Measurements from ENCODE around the gene ZNF888. TPM values are rescaled to one million over a fixed set of nuclear protein-coding genes. Genes with fewer than 3 reads are reported as not detected.
A peak's percentile ranks its signal among the peaks of the same experiment; 100 is the strongest.
"Not testable (repeated sequence)": the region's sequence is repeated elsewhere in the genome, so short reads cannot be mapped to it uniquely, and the experiment has no call there.

The ZNF888 gene
- total RNA-seq, 2 donors from 2014 or later, result 5.9 to 8.0 TPM

DNA sequence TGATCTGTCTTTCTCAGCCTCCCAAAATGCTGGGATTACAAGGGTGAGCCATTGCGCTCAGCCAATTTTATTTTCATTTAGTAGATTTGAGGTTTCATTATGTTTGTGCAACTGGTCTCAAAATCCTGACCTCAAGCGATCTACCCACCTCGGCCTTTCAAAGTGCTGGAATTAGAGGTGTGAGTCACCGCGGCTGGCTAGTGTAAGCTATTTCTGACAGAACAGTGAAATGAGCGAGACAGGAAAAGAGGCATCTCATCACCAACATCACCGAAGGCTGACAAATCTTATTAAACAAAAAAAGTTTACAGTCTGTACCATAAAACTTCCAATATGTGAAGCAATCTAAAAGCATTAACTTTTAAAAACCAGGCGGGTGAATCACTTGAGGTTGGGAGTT is 12.2 kb upstream of the ZNF888 start:
- peaks cover 20 to 55% of the 10 kb centered on the region in 2 donors for H3K36me3 Mint-ChIP-seq (ENCODE audit: insufficient read depth in 2 of 2)
- ATAC-seq (replicated peaks in 1 of 2) (no peak), DNase-seq (peak in 1 of 2 donors; percentile 7)
- H3K27me3 Mint-ChIP-seq (ENCODE audit: low read depth), result no peaks in the 10 kb centered on the region
- peaks cover 8 to 9% of the 10 kb centered on the region in 2 donors for H3K9me3 Mint-ChIP-seq
- H3K4me1 Mint-ChIP-seq (ENCODE audit: low read depth), result peaks cover 27% of the 10 kb centered on the region
- no peak overlapping the region for H3K4me3 Mint-ChIP-seq
- H3K27ac Mint-ChIP-seq, result no peak overlapping the region

DNA sequence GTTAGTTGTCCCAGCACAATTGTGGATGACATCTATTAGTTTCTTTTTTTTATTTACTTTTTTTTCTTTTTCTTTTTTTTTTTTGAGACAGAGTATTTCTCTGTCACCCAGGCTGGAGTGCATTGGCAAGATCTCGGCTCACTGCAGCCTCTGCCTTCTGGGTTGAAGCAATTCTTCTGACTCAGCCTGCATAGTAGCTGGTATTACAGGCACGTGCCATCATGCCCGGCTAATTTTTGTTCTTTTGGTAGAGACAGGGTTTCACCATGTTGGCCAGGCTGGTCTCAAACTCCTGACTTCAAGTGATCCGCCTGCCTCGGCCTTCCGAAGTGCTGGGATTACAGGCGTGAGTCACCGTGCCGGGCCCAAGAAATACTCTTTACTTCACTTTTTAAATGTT is 1.4 kb upstream of the ZNF888 start:
- not testable (repeated sequence) for H3K4me3 Mint-ChIP-seq; DNase-seq; H3K27ac Mint-ChIP-seq; H3K9me3 Mint-ChIP-seq; ATAC-seq (replicated peaks in 1 of 2); H3K27me3 Mint-ChIP-seq (ENCODE audit: low read depth)
- Mint-ChIP-seq H3K36me3 (ENCODE audit: insufficient read depth in 2 of 2) (peaks cover 16 to 28% of the 10 kb centered on the region in 2 donors), H3K4me1 (ENCODE audit: low read depth) (peaks cover 29% of the 10 kb centered on the region)

DNA sequence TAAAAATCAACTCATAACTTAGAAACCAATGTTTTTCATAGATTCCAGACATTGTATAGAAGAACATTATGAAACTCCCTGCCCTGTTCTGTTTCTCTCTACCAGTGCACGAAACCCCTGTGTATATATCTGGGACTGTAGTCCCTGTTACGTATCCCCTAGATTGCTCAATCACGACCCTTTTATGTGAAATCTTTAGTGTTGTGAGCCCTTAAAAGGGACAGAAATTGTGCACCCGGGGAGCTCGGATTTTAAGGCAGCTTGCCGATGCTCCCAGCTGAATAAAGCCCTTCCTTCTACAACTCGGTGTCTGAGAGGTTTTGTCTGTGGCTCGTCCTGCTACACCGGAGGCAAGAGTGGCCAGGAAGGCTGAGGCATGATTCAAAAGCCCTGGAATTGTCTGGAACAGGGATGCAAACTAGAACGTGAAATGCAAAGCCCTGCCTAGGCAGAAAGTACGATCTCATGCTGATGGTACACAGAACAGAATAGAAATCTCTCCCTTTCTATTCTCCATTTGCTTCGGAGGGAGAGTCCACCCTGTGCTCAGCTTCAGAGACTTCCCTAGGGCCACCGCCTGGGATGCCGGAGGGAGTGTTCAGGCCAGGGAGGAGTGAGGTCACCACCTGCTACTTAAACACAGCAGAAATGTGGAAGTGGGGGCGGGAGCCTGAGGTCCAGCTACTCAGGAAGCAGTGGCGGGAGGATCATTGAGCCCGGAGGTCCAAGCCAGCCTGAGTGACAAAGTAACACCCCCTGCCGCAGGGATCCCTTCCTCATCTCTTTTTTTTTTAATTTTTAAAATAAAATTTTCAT is 758 bp upstream of the ZNF888 start:
- DNase-seq (no peak), ATAC-seq (replicated peaks in 1 of 2) (peak; percentile 9 to 17)
- Mint-ChIP-seq H3K27me3 (ENCODE audit: low read depth) (no peaks in the 10 kb centered on the region), H3K4me3 (peak overlapping the region; percentile 86 to 88), H3K27ac (no peak overlapping the region), H3K36me3 (ENCODE audit: insufficient read depth in 2 of 2) (peaks cover 14 to 21% of the 10 kb centered on the region in 2 donors), H3K4me1 (ENCODE audit: low read depth) (peaks cover 29% of the 10 kb centered on the region), H3K9me3 (peaks cover 2 to 3% of the 10 kb centered on the region in 2 donors)

DNA sequence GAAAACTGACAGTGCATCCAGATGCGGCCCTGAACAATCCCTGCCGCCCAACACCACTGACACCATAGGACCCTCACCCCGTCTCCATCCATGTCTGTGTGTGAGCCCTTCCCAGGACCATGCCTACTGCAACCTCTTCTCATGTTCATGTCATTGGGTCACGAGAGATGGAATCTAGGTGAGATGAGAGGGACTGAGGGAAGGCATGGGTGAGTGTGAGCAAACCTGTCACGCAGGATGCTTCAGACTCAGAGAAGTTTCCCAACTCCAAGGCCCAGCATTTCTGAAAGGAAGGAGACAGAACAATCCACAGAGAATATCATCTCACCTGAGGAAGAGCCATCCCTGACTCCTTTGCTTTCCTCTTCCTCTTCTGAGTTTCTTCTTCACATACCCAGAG is 5.7 kb downstream of the ZNF888 start:
- DNase-seq, result no peak
- H3K27me3 Mint-ChIP-seq (ENCODE audit: low read depth), result no peaks in the 10 kb centered on the region
- peaks cover 19% of the 10 kb centered on the region for H3K4me1 Mint-ChIP-seq (ENCODE audit: low read depth)
- peaks cover 2 to 3% of the 10 kb centered on the region in 2 donors for H3K9me3 Mint-ChIP-seq
- ATAC-seq (replicated peaks in 1 of 2), result no peak
- H3K27ac Mint-ChIP-seq, result no peak overlapping the region
- H3K4me3 Mint-ChIP-seq, result no peak overlapping the region
- peaks cover 24 to 45% of the 10 kb centered on the region in 2 donors for H3K36me3 Mint-ChIP-seq (ENCODE audit: insufficient read depth in 2 of 2)

DNA sequence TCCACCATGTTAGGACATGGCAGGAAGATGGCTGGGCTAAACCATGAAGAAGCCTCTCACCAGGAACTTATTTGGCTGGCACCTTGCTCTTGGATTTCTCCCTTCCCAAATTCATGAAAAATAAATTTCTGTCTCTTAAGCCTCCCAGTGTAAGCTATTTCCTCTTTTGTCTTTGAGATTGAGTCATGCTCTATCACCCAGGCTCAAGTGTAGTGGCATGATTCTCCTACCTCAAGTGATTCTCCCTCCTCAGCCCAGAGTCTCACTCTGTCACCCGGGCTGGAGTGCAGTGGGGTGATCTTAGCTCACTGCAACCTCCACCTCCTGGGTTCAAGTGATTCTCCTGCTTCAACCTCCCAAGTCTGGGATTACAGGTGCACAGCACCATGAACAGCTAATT is 12.6 kb downstream of the ZNF888 start:
- DNase-seq, result no peak
- Mint-ChIP-seq H3K27me3 (ENCODE audit: low read depth) (no peaks in the 10 kb centered on the region), H3K27ac (no peak overlapping the region), H3K36me3 (ENCODE audit: insufficient read depth in 2 of 2) (peaks cover 39 to 72% of the 10 kb centered on the region in 2 donors), H3K9me3 (peaks cover 11 to 20% of the 10 kb centered on the region in 2 donors), H3K4me1 (ENCODE audit: low read depth) (no peaks in the 10 kb centered on the region), H3K4me3 (no peak overlapping the region)
- ATAC-seq (replicated peaks in 1 of 2), result no peak

DNA sequence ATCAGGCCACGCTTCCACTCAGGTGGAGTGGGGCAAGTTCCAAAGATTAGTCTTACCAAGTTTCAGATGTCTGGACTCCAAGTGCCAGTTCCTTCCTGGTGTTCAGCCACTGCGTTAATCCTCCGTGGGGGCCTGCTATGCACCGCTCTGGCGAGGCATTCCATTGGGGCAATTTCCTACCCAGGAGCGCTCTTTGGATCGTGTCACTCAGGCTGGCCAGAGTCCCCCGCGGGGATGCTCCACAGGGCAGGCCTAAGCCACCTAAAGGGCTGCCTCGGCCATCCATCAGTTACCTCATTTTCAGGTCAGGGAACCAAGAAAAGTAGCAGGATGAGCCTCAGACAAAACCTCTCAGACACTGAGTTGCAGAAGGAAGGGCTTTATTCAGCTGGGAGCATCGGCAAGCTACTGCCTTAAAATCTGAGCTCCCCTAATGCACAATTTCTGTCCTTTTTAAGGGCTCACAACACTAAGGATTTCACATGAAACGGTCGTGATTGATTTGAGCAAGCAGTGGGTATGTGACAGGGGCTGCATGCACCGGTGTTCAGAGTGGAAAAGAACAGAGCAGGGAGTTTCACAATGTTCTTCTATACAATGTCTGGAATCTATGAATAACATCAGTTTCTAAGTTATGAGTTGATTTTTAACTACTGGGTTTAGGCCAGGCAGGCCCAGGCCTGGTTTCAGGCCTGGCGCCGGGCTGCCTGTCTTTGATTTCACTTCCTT is 19.0 kb downstream of the ZNF888 start:
- Mint-ChIP-seq H3K36me3 (ENCODE audit: insufficient read depth in 2 of 2) (peaks cover 23 to 37% of the 10 kb centered on the region in 2 donors), H3K9me3 (peaks cover 10 to 20% of the 10 kb centered on the region in 2 donors)
- DNase-seq; H3K4me1 Mint-ChIP-seq (ENCODE audit: low read depth); H3K27me3 Mint-ChIP-seq (ENCODE audit: low read depth); H3K4me3 Mint-ChIP-seq; ATAC-seq (replicated peaks in 1 of 2); H3K27ac Mint-ChIP-seq: not testable (repeated sequence)

DNA sequence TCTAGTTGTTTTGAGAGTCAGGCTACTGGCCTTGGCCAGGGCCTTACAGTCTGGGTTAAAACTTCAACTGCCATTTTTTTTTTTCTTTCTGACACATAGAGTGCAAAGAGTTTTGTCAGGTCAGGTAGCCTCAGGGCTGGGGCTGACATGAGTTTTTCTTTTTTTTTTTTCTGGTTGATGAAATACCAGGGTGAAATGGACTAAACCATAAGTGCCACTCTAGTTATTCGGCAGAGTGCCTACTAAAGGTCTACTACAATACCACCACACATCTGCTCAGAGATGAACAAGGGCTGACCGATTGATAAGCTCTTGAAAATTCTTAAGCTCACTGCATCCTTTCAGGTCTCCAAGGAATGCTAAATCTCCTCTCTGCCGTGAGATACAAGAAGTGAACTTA is 21.4 kb downstream of the ZNF888 start:
- H3K4me3 Mint-ChIP-seq, result no peak overlapping the region
- peaks cover 9% of the 10 kb centered on the region for H3K4me1 Mint-ChIP-seq (ENCODE audit: low read depth)
- DNase-seq (no peak), ATAC-seq (replicated peaks in 1 of 2) (no peak)
- H3K27me3 Mint-ChIP-seq (ENCODE audit: low read depth), result no peaks in the 10 kb centered on the region
- peaks cover 8 to 18% of the 10 kb centered on the region in 2 donors for H3K9me3 Mint-ChIP-seq
- H3K27ac Mint-ChIP-seq, result no peak overlapping the region
- peaks cover 17 to 27% of the 10 kb centered on the region in 2 donors for H3K36me3 Mint-ChIP-seq (ENCODE audit: insufficient read depth in 2 of 2)

DNA sequence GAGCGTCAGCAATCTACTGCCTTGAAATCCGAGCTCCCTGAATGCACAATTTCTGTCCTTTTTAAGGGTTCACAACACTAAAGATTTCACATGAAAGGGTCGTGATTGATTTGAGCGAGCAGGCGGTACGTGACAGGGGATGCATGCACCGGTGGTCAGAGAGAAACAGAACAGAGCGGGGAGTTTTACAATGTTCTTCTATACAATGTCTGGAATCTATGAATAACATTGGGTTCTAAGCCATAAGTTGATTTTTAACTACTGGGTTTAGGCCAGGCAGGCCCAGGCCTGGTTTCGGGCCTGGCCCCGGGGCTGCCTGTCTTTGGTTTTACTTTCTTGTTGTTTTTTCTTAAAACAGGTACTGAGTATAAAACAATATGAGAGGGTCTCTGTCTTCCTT is 24.6 kb downstream of the ZNF888 start:
- Mint-ChIP-seq H3K27ac (peak overlapping the region; percentile 33), H3K4me1 (ENCODE audit: low read depth) (peaks cover 19% of the 10 kb centered on the region), H3K36me3 (ENCODE audit: insufficient read depth in 2 of 2) (peaks cover 9 to 27% of the 10 kb centered on the region in 2 donors), H3K4me3 (peak overlapping the region; percentile 6 to 40)
- not testable (repeated sequence) for H3K9me3 Mint-ChIP-seq; ATAC-seq (replicated peaks in 1 of 2); DNase-seq; H3K27me3 Mint-ChIP-seq (ENCODE audit: low read depth)

DNA sequence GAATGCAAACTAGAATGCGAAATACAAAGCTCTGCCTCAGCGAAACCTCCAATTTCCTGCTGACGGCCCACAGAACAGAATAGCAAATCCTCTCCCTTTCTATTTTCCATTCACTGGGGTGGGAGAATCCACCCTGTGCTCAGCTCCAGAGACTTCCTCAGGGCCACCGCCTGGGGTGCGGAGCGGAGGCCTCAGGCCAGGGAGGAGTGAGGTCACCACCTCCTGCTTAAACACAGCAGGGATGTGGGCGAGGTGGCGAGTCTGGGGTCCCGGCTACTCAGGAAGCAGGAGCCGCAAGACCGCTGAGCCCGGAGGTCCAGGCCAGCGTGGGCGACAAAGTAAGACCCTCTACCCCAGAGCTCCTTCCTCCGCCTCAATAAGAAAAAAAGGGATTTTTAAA is 25.1 kb downstream of the ZNF888 start:
- ATAC-seq (replicated peaks in 1 of 2) (no peak), DNase-seq (no peak)
- H3K27me3 Mint-ChIP-seq (ENCODE audit: low read depth), result no peaks in the 10 kb centered on the region
- no peak overlapping the region for H3K27ac Mint-ChIP-seq
- peaks cover 9 to 28% of the 10 kb centered on the region in 2 donors for H3K36me3 Mint-ChIP-seq (ENCODE audit: insufficient read depth in 2 of 2)
- H3K9me3 Mint-ChIP-seq, result peaks cover 6 to 8% of the 10 kb centered on the region in 2 donors
- H3K4me1 Mint-ChIP-seq (ENCODE audit: low read depth), result peaks cover 19% of the 10 kb centered on the region
- H3K4me3 Mint-ChIP-seq, result peak overlapping the region; percentile 90 to 93

DNA sequence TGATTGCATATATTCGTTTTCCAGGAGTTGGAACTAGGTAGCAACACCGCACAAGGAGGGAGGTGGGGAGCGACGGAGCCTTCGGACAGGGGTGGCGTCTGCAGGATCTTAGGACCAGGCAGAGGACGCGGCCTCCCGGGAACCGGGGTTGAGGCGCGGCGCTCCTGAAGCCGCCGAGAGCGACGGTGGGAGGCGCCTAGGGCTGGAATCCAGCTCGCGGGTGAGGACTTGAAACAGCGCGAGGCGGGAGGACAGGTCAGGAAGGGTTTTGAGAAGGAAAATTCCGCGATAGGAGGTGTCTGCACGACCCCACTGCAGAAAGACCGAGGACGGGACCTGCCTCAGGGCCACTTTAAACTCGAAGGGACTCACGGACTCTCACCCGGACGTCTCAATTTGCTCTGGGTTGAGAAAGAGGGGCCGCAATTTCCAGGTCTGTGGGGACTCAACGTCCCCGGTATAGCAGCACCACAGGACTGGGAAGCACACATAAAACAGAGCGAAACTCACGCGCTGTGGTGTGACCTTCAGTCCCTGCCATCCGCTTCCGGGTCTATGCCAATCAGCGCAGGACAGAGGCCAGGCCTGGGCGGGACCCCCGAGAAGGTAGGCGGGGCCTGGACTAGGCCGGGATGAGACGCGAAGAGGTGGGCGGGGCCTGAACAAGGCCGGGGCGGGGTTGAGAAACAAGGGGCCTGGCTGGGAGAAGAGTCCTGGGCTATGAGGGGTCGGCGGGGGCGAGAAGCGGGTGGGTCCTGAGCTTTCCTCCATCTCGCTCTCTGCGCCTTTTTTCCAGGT is 25.9 kb downstream of the ZNF888 start, which contains the start of gene ZNF320:
ZNF320 (minus strand) TSS at position 498 of the 798 bp plus-strand sequence. CDS start 7,380 bp downstream, outside the sequence.
- peak; percentile 95 for DNase-seq
- Mint-ChIP-seq H3K9me3 (peaks cover 6 to 8% of the 10 kb centered on the region in 2 donors), H3K27me3 (ENCODE audit: low read depth) (no peaks in the 10 kb centered on the region), H3K4me3 (peak within 1 kb of the TSS; percentile 90 to 93), H3K4me1 (ENCODE audit: low read depth) (peaks cover 19% of the 10 kb centered on the region), H3K36me3 (ENCODE audit: insufficient read depth in 2 of 2) (peaks cover 13 to 33% of the 10 kb centered on the region in 2 donors), H3K27ac (peak within 1 kb of the TSS; percentile 82)
- peak; percentile 100 for ATAC-seq (replicated peaks in 1 of 2)

DNA sequence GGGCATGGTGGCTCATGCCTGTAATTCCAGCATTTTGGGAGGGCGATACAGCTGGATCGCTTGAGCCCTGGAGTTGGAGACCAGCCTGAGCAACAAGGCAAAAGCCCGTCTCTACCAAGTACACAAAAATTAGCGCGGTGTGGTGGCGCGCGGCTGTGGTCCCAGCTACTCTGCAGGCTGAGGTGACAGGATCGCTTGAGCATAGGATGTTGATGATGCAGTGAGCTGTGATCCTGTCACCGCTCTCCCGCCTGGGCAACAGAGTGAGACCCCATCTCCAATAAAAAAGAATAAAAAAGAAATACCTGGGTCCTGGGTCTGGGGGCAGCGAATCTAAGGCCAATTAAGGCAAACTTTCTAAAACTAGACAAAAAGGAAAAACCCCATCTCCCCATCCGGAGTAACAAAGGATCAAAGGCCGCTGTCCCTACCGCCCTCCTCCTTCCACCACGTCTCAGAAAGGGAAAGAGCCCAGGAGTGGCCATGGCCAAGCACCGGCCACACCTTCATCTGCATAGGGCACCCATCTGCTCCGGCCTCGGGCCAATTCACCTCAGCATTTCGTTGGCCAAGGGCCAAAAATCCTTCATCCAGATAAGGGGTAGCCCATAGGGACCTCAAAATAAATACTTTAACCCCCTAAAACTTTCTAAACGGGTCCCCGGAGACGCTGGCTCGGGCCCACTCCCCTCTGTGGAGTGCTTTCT is 26.6 kb downstream of the ZNF888 start:
- DNase-seq, result no peak
- Mint-ChIP-seq H3K36me3 (ENCODE audit: insufficient read depth in 2 of 2) (peaks cover 13 to 37% of the 10 kb centered on the region in 2 donors), H3K9me3 (peaks cover 6 to 8% of the 10 kb centered on the region in 2 donors), H3K27ac (peak overlapping the region; percentile 82), H3K27me3 (ENCODE audit: low read depth) (no peaks in the 10 kb centered on the region), H3K4me1 (ENCODE audit: low read depth) (peaks cover 19% of the 10 kb centered on the region), H3K4me3 (peak overlapping the region; percentile 90 to 93)
- no peak for ATAC-seq (replicated peaks in 1 of 2)

DNA sequence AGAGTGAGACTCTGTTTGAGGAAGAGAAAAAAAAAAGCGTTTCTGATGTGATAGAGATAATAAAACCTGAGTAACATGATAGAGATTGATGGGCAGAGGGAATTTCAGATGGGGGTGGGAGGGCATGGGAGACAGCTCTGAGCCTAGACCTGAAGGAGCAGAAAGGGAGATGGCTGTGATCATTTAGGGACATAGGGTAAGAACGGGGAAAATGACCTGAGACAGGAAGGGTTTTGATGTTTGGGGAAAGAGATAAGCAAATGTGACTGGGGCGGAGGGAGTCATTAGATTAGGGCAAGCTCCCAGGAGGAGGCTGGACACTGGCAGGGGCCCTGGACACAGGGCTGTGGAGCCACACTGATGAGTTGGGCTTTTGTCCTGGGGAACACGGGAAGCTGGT is 31.9 kb downstream of the ZNF888 start:
- peaks cover 6% of the 10 kb centered on the region for H3K4me1 Mint-ChIP-seq (ENCODE audit: low read depth)
- ATAC-seq (replicated peaks in 1 of 2), result no peak
- H3K27ac Mint-ChIP-seq, result no peak overlapping the region
- peaks cover 33 to 73% of the 10 kb centered on the region in 2 donors for H3K36me3 Mint-ChIP-seq (ENCODE audit: insufficient read depth in 2 of 2)
- H3K4me3 Mint-ChIP-seq, result no peak overlapping the region
- no peak for DNase-seq
- no peaks in the 10 kb centered on the region for H3K27me3 Mint-ChIP-seq (ENCODE audit: low read depth)
- peaks cover 7 to 8% of the 10 kb centered on the region in 2 donors for H3K9me3 Mint-ChIP-seq
